Raji (cell line): ENCODE results near the gene CHPF.

Source experiments
- POLR2A ChIP-seq: IDR thresholded peaks from 2 replicates; pipeline ENCODE4 v1.6.1; 2011; ENCODE audit warnings: low read depth, low read length, control low read depth; ENCODE audit not compliant: insufficient read depth

CHPF gene

DNA sequence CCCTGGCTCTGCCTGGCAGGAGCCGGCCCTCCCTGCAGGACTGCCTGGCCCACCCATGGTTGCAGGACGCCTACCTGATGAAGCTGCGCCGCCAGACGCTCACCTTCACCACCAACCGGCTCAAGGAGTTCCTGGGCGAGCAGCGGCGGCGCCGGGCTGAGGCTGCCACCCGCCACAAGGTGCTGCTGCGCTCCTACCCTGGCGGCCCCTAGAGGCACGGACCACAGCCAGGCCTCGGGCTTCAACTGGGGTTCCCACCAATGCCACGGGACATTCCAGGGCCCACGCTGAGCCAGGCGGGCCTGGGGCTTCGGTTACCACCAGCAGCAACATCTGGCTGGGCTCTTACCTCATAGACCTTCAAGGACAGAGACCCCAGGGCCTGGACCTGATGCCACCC is 51.0 kb downstream of the CHPF start:
- TF ChIP-seq POLR2A, result no peak

DNA sequence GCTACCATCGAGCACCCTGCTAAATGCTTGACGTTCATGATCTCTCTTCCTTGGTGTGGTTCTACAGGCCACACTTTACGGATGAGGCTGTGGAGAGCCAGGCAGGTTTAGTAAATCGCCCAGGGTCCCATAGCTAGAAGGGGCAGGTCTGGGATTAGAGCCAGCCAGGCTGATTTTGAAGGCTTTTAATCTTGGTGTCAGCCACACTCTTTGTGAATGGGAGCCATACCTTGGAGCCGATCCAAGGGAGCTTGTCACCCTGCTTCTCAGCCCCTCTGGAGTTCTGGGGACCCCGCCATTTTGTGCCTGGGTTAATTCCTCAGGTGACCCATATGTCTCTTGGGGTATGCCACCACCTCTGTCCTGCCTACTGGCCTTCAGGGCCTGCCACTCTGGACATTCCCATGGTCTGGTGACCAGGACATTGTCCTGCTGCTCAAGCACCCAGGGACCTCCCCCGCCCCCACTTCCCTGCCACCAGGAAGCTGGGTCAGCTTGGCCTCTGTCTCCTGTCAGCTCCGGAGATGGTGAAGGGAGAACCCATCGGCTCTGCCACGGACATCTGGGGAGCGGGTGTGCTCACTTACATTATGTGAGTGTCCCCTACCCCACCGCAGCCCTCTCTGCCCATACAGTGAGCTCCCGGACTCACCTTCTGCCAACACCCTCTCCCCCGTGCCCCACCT is 52.2 kb downstream of the CHPF start:
- TF ChIP-seq POLR2A, result no peak

DNA sequence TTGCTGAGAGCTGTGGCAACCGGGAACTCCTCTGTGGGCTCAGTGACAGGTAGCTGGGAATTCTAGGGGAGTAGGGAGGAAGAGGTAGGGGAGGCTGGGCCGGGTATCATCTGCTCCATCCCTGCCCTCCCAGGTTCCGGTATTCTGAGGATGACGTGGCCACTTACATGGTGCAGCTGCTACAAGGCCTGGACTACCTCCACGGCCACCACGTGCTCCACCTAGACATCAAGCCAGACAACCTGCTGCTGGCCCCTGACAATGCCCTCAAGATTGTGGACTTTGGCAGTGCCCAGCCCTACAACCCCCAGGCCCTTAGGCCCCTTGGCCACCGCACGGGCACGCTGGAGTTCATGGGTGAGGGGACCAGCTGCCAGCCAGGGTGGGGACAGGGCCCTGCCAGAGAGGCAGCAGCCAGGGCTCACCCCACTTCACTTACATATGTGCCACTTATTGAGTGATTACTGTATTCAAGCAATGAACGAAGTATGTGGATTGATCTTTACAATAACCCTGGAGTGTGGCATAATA is 52.9 kb downstream of the CHPF start:
- no peak for TF ChIP-seq POLR2A

DNA sequence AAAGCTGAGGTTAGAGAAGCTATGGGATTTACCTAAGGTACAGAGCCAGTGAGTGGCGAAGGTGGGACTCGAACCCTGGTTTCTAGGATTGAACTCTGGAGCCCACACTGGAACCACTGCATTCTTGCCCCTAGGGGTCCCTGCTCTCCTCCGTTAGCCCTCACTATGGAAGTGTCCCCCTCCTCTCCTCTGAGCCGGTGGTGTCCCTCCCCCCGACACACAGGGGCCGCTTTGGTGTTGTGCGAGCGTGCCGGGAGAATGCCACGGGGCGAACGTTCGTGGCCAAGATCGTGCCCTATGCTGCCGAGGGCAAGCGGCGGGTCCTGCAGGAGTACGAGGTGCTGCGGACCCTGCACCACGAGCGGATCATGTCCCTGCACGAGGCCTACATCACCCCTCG is 53.4 kb downstream of the CHPF start:
- no peak for TF ChIP-seq POLR2A

DNA sequence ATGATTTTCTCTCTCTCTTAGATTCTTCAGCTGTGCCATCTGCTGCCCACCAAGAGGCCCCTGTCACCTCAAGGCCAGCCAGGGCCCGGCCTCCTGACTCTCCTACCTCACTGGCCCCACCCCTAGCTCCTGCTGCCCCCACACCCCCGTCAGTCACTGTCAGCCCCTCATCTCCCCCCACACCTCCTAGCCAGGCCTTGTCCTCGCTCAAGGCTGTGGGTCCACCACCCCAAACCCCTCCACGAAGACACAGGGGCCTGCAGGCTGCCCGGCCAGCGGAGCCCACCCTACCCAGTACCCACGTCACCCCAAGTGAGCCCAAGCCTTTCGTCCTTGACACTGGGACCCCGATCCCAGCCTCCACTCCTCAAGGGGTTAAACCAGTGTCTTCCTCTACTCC is 54.3 kb downstream of the CHPF start:
- no peak for TF ChIP-seq POLR2A
